CD4-positive, alpha-beta T cell (primary cell): Measurements from ENCODE around the gene GABRG1. TPM values are rescaled to one million over a fixed set of nuclear protein-coding genes. Genes with fewer than 3 reads are reported as not detected.

Experiments used
- ATAC-seq: fragments of 200-7000 bp; cut with Tn5 transposase; one replicate; pipeline ENCODE4 v1.10.0; 2022; ENCODE audit warnings: mild to moderate bottlenecking; ENCODE audit not compliant: poor library complexity
- CTCF ChIA-PET: fragments of 350-600 bp; sonication (Branson Sonifier 250); formaldehyde crosslinking; loops from one replicate; lab custom pipeline; 2021; ENCODE audit warnings: antibody characterized with exemption, inconsistent platforms; lab: Charles Lee
- POLR2A ChIA-PET: fragments of 350-600 bp; sonication (Branson Sonifier 250); formaldehyde crosslinking; loops from one replicate; lab custom pipeline; 2021; ENCODE audit warnings: antibody characterized with exemption, inconsistent platforms; lab: Charles Lee
- DNase-seq, 14 experiments: peaks; one replicate each; pipeline ENCODE4 v3.0.0-alpha.2; 2013 to 2020; ENCODE audit warnings: mixed read lengths in 2 of 14
- H3K27ac ChIP-seq, 2 donors: one replicate each; pipeline versions ENCODE4 v1.5.1 to v1.7.0; 2013; ENCODE audit warnings: low read length in 2 of 2, low read depth in 1 of 2, mild to moderate bottlenecking in 1 of 2
- H3K27me3 ChIP-seq, 2 experiments: 1 replicate in 1 of 2; 2 replicates in 1 of 2; pipeline versions ENCODE4 v1.6.1 to v1.7.0; 2013; ENCODE audit warnings: low read length in 2 of 2, control low read depth in 1 of 2, mild to moderate bottlenecking in 1 of 2, moderate library complexity in 1 of 2; ENCODE audit not compliant: insufficient read depth in 2 of 2, control insufficient read depth in 1 of 2
- H3K36me3 ChIP-seq: one replicate; pipeline ENCODE4 v1.6.1; 2013; ENCODE audit warnings: low read length, control low read depth; ENCODE audit not compliant: insufficient read depth
- H3K4me1 ChIP-seq: one replicate; pipeline ENCODE4 v1.6.1; 2013; ENCODE audit warnings: low read length, control low read depth; ENCODE audit not compliant: insufficient read depth
- H3K4me3 ChIP-seq: one replicate; pipeline ENCODE4 v1.5.1; 2013; ENCODE audit warnings: mild to moderate bottlenecking, low read length, moderate library complexity
- H3K9me3 ChIP-seq, 2 experiments: 1 replicate in 1 of 2; 2 replicates in 1 of 2; pipeline versions ENCODE4 v1.6.1 to v1.7.0; 2013; ENCODE audit warnings: low read length in 2 of 2, mild to moderate bottlenecking in 2 of 2, control low read depth in 1 of 2, moderate library complexity in 1 of 2; ENCODE audit not compliant: control insufficient read depth in 1 of 2, insufficient read depth in 1 of 2
- H3K27ac Mint-ChIP-seq: one replicate; pipeline ENCODE4 v1.8.0; 2020; ENCODE audit warnings: mixed read lengths
- H3K27me3 Mint-ChIP-seq: one replicate; pipeline ENCODE4 v1.8.0; 2021; ENCODE audit warnings: mixed read lengths
- H3K36me3 Mint-ChIP-seq: one replicate; pipeline ENCODE4 v1.8.0; 2021; ENCODE audit warnings: low read depth, mixed read lengths
- H3K4me1 Mint-ChIP-seq: one replicate; pipeline ENCODE4 v1.8.0; 2021; ENCODE audit warnings: low read depth, mixed read lengths
- H3K4me3 Mint-ChIP-seq: one replicate; pipeline ENCODE4 v1.8.0; 2020; ENCODE audit warnings: mild to moderate bottlenecking, mixed read lengths
- H3K9me3 Mint-ChIP-seq: one replicate; pipeline ENCODE4 v1.8.0; 2020; ENCODE audit warnings: mixed read lengths
- intact Hi-C, 2 experiments: fragments of 100-400 bp; cut with DNase I in 1 of 2; cut with micrococcal nuclease in 1 of 2; formaldehyde crosslinking; loops; one replicate each; pipeline versions ENCODE4 v1.15.1 to v1.9.0; 2023 to 2025; cut with DNase I, micrococcal nuclease
- total RNA-seq, 174 experiments: library from RNA in 2 of 174; stranded (reverse) in 2 of 174; gene quantifications; one replicate each; pipeline ENCODE4 v1.2.3 and lab custom pipeline; 2021 to 2026
- TF ChIP-seq, protein P1 (sequence below): fragments of 200-600 bp; IDR thresholded peaks from one replicate; pipeline ENCODE4 v1.8.0; 2022; ENCODE audit warnings: antibody characterized with exemption, mild to moderate bottlenecking

Gene GABRG1
- total RNA-seq, 2 experiments from 2014 or later, result not detected

DNA sequence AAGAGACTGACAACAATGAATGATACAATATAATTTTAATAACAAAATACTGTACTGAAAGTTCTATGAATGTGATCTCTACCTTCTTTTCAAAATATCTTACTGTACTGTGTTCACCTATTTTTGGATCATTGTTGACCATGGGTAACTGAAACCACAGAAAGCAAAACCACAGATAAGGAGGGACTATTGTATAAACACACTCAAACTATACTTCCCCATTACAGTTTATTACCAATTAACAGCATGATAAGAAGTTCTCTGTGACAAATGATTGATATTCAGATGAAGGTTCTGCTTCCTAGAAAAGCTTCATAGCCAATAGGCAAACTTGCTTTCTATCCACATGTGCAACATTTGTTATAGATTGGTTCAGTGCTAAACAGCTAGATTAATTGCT is 50.1 kb downstream of the GABRG1 start:
- DNase-seq, result no peak
- Mint-ChIP-seq H3K27me3 (no peaks in the 10 kb centered on the region), H3K27ac (no peak overlapping the region)

DNA sequence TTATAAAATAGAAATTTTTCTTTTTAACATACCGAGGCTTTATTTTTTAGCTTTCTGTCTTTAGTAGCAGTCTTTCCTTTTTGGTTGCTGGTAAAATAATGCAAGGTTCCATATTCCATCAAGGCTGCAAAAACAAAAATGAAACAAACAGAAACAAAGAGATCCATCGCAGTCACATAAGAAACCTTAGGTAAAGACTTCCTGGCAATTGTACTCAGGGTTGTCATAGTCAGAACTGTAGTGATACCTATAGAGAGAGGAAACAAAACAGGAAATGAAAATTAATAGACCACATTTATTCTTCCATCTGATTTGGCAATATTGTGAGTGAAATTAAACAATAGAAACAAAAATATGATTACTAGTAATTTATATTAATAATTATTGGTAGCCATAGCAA is 72.5 kb downstream of the GABRG1 start:
- CTCF ChIA-PET, result no interaction called here
- H3K27me3 ChIP-seq, result no peaks in the 10 kb centered on the region
- TF ChIP-seq, protein P1, sequence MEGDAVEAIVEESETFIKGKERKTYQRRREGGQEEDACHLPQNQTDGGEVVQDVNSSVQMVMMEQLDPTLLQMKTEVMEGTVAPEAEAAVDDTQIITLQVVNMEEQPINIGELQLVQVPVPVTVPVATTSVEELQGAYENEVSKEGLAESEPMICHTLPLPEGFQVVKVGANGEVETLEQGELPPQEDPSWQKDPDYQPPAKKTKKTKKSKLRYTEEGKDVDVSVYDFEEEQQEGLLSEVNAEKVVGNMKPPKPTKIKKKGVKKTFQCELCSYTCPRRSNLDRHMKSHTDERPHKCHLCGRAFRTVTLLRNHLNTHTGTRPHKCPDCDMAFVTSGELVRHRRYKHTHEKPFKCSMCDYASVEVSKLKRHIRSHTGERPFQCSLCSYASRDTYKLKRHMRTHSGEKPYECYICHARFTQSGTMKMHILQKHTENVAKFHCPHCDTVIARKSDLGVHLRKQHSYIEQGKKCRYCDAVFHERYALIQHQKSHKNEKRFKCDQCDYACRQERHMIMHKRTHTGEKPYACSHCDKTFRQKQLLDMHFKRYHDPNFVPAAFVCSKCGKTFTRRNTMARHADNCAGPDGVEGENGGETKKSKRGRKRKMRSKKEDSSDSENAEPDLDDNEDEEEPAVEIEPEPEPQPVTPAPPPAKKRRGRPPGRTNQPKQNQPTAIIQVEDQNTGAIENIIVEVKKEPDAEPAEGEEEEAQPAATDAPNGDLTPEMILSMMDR, result no peak
- no peak overlapping the region for H3K4me3 Mint-ChIP-seq
- no peak overlapping the region for H3K4me3 ChIP-seq
- no peaks in the 10 kb centered on the region for H3K36me3 ChIP-seq
- no peak overlapping the region for H3K27ac ChIP-seq
- H3K9me3 Mint-ChIP-seq, result peaks cover 11% of the 10 kb centered on the region
- no peak for ATAC-seq
- H3K36me3 Mint-ChIP-seq, result no peaks in the 10 kb centered on the region
- no peak overlapping the region for H3K27ac Mint-ChIP-seq
- no peak for DNase-seq
- POLR2A ChIA-PET, result no interaction called here
- peaks cover 0 to 4% of the 10 kb centered on the region in 2 experiments for H3K9me3 ChIP-seq
- no peaks in the 10 kb centered on the region for H3K27me3 Mint-ChIP-seq
- no peaks in the 10 kb centered on the region for H3K4me1 ChIP-seq
- intact Hi-C loops, result no loop called here
- H3K4me1 Mint-ChIP-seq, result no peaks in the 10 kb centered on the region

More for the DNA sequence above, 50.1 kb downstream of the GABRG1 start:
- Histone ChIP-seq H3K4me3 (no peak overlapping the region), H3K27me3 (no peaks in the 10 kb centered on the region), H3K36me3 (no peaks in the 10 kb centered on the region), H3K9me3 (peaks cover 0 to 3% of the 10 kb centered on the region in 2 experiments), H3K4me1 (no peaks in the 10 kb centered on the region), H3K27ac (no peak overlapping the region)
- TF ChIP-seq, protein P1, result no peak
- H3K9me3 Mint-ChIP-seq, result peaks cover 5% of the 10 kb centered on the region
- H3K4me1 Mint-ChIP-seq, result no peaks in the 10 kb centered on the region
- ATAC-seq, result no peak
- no peak overlapping the region for H3K4me3 Mint-ChIP-seq
- intact Hi-C loops, result no loop called here
- ChIA-PET CTCF (no interaction called here), POLR2A (no interaction called here)
- no peaks in the 10 kb centered on the region for H3K36me3 Mint-ChIP-seq

DNA sequence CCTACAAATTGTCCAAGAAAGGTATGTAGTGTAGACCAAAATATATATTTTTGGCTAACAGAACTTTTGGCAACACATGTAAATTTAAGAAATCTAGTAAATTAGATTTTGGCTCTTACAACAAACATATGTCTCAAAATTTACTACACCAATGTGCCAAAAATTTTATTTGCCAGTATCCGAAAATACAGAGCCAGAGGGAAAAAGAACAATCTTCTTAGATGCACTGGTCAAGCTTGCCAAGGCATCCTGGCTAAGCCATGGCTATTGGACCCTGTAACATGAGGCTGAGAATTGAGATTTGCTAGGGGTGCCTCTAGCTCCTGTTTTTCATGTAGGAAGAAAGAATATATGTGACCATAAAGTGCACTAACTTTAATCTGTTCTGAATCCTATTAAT is 91.8 kb downstream of the GABRG1 start:
- CTCF ChIA-PET, result no interaction called here
- Mint-ChIP-seq H3K27me3 (no peaks in the 10 kb centered on the region), H3K4me3 (no peak overlapping the region), H3K36me3 (no peaks in the 10 kb centered on the region), H3K4me1 (no peaks in the 10 kb centered on the region), H3K9me3 (peaks cover 31% of the 10 kb centered on the region), H3K27ac (no peak overlapping the region)
- no peaks in the 10 kb centered on the region for H3K36me3 ChIP-seq
- no peak for DNase-seq
- H3K4me3 ChIP-seq, result no peak overlapping the region
- POLR2A ChIA-PET, result no interaction called here
- no peaks in the 10 kb centered on the region for H3K4me1 ChIP-seq
- peaks cover 0 to 4% of the 10 kb centered on the region in 2 experiments for H3K9me3 ChIP-seq
- ATAC-seq, result no peak
- intact Hi-C loops, result no loop called here
- no peaks in the 10 kb centered on the region for H3K27me3 ChIP-seq
- no peak overlapping the region for H3K27ac ChIP-seq
- TF ChIP-seq, protein P1, result no peak
